K562 (cell line): ENCODE data around the gene UBE3B. TPM values are rescaled to one million over a fixed set of nuclear protein-coding genes. Genes with fewer than 3 reads are reported as not detected.
A peak's percentile ranks its signal among the peaks of the same experiment; 100 is the strongest.

ENCODE experiments used
- ARNT ChIP-seq, 2 experiments: fragments of 450-650 bp; IDR thresholded peaks; 2 replicates each; pipeline ENCODE4 v1.6.1; 2016; ENCODE audit warnings: mild to moderate bottlenecking in 1 of 2
- KDM1A ChIP-seq, 2 experiments: fragments of 450-650 bp; IDR thresholded peaks; 2 replicates each; pipeline ENCODE4 v1.6.1; 2016; ENCODE audit warnings: mild to moderate bottlenecking in 2 of 2
- NBN ChIP-seq: fragments of 450-650 bp; IDR thresholded peaks from 2 replicates; pipeline ENCODE4 v1.6.1; 2016; ENCODE audit warnings: low read depth, mild to moderate bottlenecking
- NCOA2 ChIP-seq, 2 experiments: fragments of 450-650 bp; IDR thresholded peaks; 2 replicates each; pipeline ENCODE4 v1.6.1; 2018; ENCODE audit warnings: mild to moderate bottlenecking in 2 of 2, moderate library complexity in 1 of 2; ENCODE audit not compliant: partially characterized antibody in 2 of 2
- NFRKB ChIP-seq: fragments of 450-650 bp; IDR thresholded peaks from 2 replicates; pipeline ENCODE4 v1.6.1; 2016; ENCODE audit warnings: low read depth
- PRDM10 ChIP-seq: fragments of 450-650 bp; IDR thresholded peaks from 2 replicates; pipeline ENCODE4 v1.6.1; 2018; ENCODE audit not compliant: partially characterized antibody
- PRPF4 ChIP-seq: fragments of 200-400 bp; formaldehyde crosslinking; IDR thresholded peaks from one replicate; pipeline ENCODE4 v1.6.1; 2017; ENCODE audit warnings: low read length, low read depth, mild to moderate bottlenecking; ENCODE audit not compliant: insufficient read depth, poor library complexity, severe bottlenecking
- SIX5 ChIP-seq, 2 experiments: IDR thresholded peaks; 2 replicates each; pipeline ENCODE4 v1.6.1; 2011; ENCODE audit warnings: low read length in 2 of 2, borderline replicate concordance in 1 of 2, low read depth in 1 of 2, mild to moderate bottlenecking in 1 of 2, moderate library complexity in 1 of 2; ENCODE audit not compliant: insufficient read depth in 1 of 2
- ZNF184 ChIP-seq: sonication (generic); formaldehyde crosslinking; IDR thresholded peaks from 2 replicates; pipeline ENCODE4 v1.5.0; 2020; ENCODE audit warnings: missing genetic modification reagents
- ZNF740 ChIP-seq, 3 experiments: fragments of 200-800 bp in 1 of 3; sonication (Bioruptor generic) in 1 of 3; sonication (generic) in 1 of 3; formaldehyde crosslinking in 1 of 3; IDR thresholded peaks; 2 replicates each; pipeline versions ENCODE4 v1.6.1 to v1.8.0; 2016 to 2022; ENCODE audit warnings: mild to moderate bottlenecking in 2 of 3, missing compliant biosample characterization in 2 of 3, missing genetic modification characterization in 2 of 3, missing genetic modification reagents in 1 of 3
- polyA plus RNA-seq, 8 experiments: library from polyadenylated mRNA; depleted of rRNA in 4 of 8; stranded (reverse) in 5 of 8; unstranded in 3 of 8; fragments of >200 nt; fragmentation: Nextera tagmentation in 2 of 8; fragmentation: Illumina TruSeq in 1 of 8; extraction: Ambion mirVana in 2 of 8; extraction: Trizol in 1 of 8; gene quantifications; 2 replicates each; pipeline versions ENCODE4 v1.2.1 to v1.2.3, GENCODE V29; 2011 to 2014; ENCODE audit warnings: inconsistent platforms in 1 of 8, missing spikeins in 1 of 8
- total RNA-seq, 7 experiments: library from RNA; depleted of rRNA in 6 of 7; stranded (reverse); fragments of >200 nt in 6 of 7; fragmentation: Illumina TruSeq in 2 of 7; extraction: Trizol in 2 of 7; gene quantifications; 2 replicates each; pipeline versions ENCODE4 v1.2.1 to v1.2.3, GENCODE V29; 2011 to 2021; ENCODE audit warnings: low replicate concordance in 1 of 7
- TF ChIP-seq, protein P1 (sequence below): fragments of 200-800 bp; sonication (Bioruptor generic); IDR thresholded peaks from 2 replicates; pipeline ENCODE4 v1.6.1; 2016; ENCODE audit warnings: missing genetic modification characterization, missing compliant biosample characterization
- TF ChIP-seq, protein P2 (sequence below): sonication (generic); formaldehyde crosslinking; IDR thresholded peaks from 2 replicates; pipeline ENCODE4 v1.9.0; 2022; ENCODE audit warnings: mild to moderate bottlenecking, missing genetic modification reagents

Gene UBE3B
- total and polyA plus RNA-seq, 9 of the 15 experiments (the other 6 are each of a cell fraction or from before 2014, with no cell fraction given): 7.6 to 23.6 (median 15.5) TPM

GRCh38 chr12:109477185-109477962 lies at the start of gene UBE3B, which contains the start of gene KCTD10 (continued):
- no peak for TF ChIP-seq PRDM10
- TF ChIP-seq, protein P1, sequence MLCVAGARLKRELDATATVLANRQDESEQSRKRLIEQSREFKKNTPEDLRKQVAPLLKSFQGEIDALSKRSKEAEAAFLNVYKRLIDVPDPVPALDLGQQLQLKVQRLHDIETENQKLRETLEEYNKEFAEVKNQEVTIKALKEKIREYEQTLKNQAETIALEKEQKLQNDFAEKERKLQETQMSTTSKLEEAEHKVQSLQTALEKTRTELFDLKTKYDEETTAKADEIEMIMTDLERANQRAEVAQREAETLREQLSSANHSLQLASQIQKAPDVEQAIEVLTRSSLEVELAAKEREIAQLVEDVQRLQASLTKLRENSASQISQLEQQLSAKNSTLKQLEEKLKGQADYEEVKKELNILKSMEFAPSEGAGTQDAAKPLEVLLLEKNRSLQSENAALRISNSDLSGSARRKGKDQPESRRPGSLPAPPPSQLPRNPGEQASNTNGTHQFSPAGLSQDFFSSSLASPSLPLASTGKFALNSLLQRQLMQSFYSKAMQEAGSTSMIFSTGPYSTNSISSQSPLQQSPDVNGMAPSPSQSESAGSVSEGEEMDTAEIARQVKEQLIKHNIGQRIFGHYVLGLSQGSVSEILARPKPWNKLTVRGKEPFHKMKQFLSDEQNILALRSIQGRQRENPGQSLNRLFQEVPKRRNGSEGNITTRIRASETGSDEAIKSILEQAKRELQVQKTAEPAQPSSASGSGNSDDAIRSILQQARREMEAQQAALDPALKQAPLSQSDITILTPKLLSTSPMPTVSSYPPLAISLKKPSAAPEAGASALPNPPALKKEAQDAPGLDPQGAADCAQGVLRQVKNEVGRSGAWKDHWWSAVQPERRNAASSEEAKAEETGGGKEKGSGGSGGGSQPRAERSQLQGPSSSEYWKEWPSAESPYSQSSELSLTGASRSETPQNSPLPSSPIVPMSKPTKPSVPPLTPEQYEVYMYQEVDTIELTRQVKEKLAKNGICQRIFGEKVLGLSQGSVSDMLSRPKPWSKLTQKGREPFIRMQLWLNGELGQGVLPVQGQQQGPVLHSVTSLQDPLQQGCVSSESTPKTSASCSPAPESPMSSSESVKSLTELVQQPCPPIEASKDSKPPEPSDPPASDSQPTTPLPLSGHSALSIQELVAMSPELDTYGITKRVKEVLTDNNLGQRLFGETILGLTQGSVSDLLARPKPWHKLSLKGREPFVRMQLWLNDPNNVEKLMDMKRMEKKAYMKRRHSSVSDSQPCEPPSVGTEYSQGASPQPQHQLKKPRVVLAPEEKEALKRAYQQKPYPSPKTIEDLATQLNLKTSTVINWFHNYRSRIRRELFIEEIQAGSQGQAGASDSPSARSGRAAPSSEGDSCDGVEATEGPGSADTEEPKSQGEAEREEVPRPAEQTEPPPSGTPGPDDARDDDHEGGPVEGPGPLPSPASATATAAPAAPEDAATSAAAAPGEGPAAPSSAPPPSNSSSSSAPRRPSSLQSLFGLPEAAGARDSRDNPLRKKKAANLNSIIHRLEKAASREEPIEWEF: no peak
- TF ChIP-seq SIX5 (IDR thresholded peaks at IDR 0.05; ENCODE audit: borderline replicate concordance in 1 of 2, insufficient read depth in 1 of 2, low read depth in 1 of 2, low read length in 2 of 2): peak; percentile 53 to 68; a peak in 3 of 4 replicates
- TF ChIP-seq PRPF4: no peak
- TF ChIP-seq NBN: peak; percentile 67; the same call in 1 of the 2 replicates
- TF ChIP-seq NFRKB: peak; percentile 99
- TF ChIP-seq KDM1A (IDR thresholded peaks at IDR 0.05): no peak
- peak in 1 of 2 experiments; percentile 97 for TF ChIP-seq NCOA2 (IDR thresholded peaks at IDR 0.05; ENCODE audit: partially characterized antibody in 2 of 2)
- TF ChIP-seq ARNT (IDR thresholded peaks at IDR 0.05): peak; percentile 70 to 94; a peak in 3 of 4 replicates
- TF ChIP-seq ZNF740 (CRISPR knock-in tag; IDR thresholded peaks at IDR 0.05): no peak; the same call in 1 of the 2 replicates
- no peak for TF ChIP-seq ZNF740 (tag; IDR thresholded peaks at IDR 0.05)
- no peak for TF ChIP-seq ZNF184
- TF ChIP-seq, protein P2, sequence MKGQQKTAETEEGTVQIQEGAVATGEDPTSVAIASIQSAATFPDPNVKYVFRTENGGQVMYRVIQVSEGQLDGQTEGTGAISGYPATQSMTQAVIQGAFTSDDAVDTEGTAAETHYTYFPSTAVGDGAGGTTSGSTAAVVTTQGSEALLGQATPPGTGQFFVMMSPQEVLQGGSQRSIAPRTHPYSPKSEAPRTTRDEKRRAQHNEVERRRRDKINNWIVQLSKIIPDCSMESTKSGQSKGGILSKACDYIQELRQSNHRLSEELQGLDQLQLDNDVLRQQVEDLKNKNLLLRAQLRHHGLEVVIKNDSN (CRISPR knock-in tag): no peak
